ENCODE results near the gene PASK. TPM values are rescaled to one million over a fixed set of nuclear protein-coding genes. Genes with fewer than 3 reads are reported as not detected.

PASK gene
- polyA plus RNA-seq, 1 donor (not counting 4 experiments of a cell fraction or from before 2014, with no cell fraction given): 4.3 TPM

DNA sequence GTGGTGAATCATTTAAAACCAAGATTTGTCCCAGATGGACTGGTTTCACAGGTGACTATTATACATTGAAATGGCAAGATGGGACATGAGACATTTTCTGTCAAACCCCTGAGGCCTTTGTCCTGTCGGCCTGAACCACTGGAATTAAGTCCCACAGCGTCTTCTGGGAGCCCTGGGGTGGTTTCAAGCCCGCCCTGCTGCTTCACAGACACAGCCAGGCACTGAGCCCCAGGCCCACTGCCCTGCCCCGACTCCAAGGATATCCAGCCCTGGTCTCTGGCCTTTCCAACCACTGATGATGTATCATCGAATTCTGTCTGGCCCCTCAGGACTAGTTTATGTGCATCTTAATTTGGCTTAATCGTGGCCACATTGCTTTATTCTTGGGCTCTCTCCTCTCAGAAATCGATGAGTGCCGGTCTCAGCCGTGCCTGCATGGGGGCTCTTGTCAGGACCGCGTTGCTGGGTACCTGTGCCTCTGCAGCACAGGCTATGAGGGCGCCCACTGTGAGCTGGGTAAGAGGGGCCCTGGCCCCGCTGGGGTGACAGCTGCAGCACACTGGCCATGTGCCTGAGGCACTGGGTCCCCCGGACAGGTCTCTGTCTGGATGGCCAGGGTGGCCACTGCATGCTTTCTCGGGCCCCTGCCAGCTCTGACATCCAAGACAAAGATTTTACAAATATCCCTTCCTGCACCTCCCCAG, 86.7 kb downstream of the PASK start:
- Histone ChIP-seq H3K36me3 (ENCODE audit: control insufficient read depth in 2 of 2, extremely low read depth in 1 of 2, insufficient read depth in 2 of 2, low read length in 2 of 2) (no peaks in the 10 kb centered on the region), H3K4me1 (ENCODE audit: control insufficient read depth, extremely low read depth, insufficient read depth, low read length) (peaks cover 25% of the 10 kb centered on the region), H3K4me2 (ENCODE audit: control insufficient read depth, extremely low read depth, insufficient read depth, low read depth, low read length) (peak overlapping the region; percentile 32), H3K9me1 (ENCODE audit: control insufficient read depth, extremely low read depth, insufficient read depth, low read length) (no peaks in the 10 kb centered on the region), H3K27me3 (ENCODE audit: control insufficient read depth, extremely low read depth, insufficient read depth, low read length) (no peaks in the 10 kb centered on the region), H4K20me1 (ENCODE audit: control insufficient read depth, extremely low read depth, insufficient read depth, low read length) (no peaks in the 10 kb centered on the region), H3K9ac (ENCODE audit: control insufficient read depth, extremely low read depth, insufficient read depth, low read length) (no peak overlapping the region), H3K27ac (ENCODE audit: control insufficient read depth, insufficient read depth, low read length) (no peak overlapping the region), H3K79me2 (ENCODE audit: control insufficient read depth, insufficient read depth, low read length) (no peaks in the 10 kb centered on the region), H3K9me3 (ENCODE audit: control insufficient read depth, low read depth, low read length) (no peaks in the 10 kb centered on the region), H2AFZ (ENCODE audit: control insufficient read depth, low read length) (no peak overlapping the region), H3K4me3 (ENCODE audit: control insufficient read depth in 2 of 3, extremely low read depth in 1 of 3, insufficient read depth in 2 of 3, low read depth in 1 of 3, low read length in 3 of 3) (no peak overlapping the region)
- FAIRE-seq (no peak), DNase-seq (ENCODE audit: low read depth, low spot score) (peak; percentile 15)
- TF ChIP-seq, protein P1, sequence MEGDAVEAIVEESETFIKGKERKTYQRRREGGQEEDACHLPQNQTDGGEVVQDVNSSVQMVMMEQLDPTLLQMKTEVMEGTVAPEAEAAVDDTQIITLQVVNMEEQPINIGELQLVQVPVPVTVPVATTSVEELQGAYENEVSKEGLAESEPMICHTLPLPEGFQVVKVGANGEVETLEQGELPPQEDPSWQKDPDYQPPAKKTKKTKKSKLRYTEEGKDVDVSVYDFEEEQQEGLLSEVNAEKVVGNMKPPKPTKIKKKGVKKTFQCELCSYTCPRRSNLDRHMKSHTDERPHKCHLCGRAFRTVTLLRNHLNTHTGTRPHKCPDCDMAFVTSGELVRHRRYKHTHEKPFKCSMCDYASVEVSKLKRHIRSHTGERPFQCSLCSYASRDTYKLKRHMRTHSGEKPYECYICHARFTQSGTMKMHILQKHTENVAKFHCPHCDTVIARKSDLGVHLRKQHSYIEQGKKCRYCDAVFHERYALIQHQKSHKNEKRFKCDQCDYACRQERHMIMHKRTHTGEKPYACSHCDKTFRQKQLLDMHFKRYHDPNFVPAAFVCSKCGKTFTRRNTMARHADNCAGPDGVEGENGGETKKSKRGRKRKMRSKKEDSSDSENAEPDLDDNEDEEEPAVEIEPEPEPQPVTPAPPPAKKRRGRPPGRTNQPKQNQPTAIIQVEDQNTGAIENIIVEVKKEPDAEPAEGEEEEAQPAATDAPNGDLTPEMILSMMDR (optimal IDR thresholded peaks at IDR 0.05 in 1 of 3, IDR thresholded peaks at IDR 0.05 in 1 of 3, conservative IDR thresholded peaks at IDR 0.05 in 1 of 3; ENCODE audit: extremely low read depth in 1 of 3, insufficient read depth in 2 of 3, low read length in 3 of 3): no peak
- no peak for TF ChIP-seq EZH2 (IDR thresholded peaks at IDR 0.05; ENCODE audit: low read length)
- dilution Hi-C loops (cut with MboI; ENCODE audit: extremely low pct_ligation_motif_present, low sequenced_read_pairs): no loop called here

DNA sequence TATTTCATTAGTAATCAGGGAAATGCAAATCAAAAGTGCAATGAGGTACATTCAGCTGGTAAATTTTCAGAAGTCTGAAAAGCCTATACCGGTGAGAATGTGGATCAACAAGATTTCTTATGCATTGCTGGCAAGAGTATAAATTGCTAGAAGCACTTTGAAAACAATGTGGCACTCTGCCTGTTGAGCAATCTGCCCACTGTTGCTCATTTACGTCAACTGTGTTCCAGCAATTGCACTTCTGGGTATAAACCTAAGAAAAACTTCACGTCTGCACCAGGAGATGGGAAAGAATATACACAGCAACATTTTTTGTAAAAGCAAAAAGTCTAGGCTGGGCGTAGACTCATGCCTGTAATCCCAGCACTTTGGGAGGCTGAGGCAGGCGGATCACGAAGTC, 88.0 kb downstream of the PASK start:
- H4K20me1 ChIP-seq (ENCODE audit: control insufficient read depth, extremely low read depth, insufficient read depth, low read length): no peaks in the 10 kb centered on the region
- no peak overlapping the region for H3K9ac ChIP-seq (ENCODE audit: control insufficient read depth, extremely low read depth, insufficient read depth, low read length)
- no peak overlapping the region for H2AFZ ChIP-seq (ENCODE audit: control insufficient read depth, low read length)
- FAIRE-seq: peak; percentile 75
- dilution Hi-C loops (cut with MboI; ENCODE audit: extremely low pct_ligation_motif_present, low sequenced_read_pairs): no loop called here
- H3K27ac ChIP-seq (ENCODE audit: control insufficient read depth, insufficient read depth, low read length): no peak overlapping the region
- no peak for DNase-seq (ENCODE audit: low read depth, low spot score)
- no peak overlapping the region for H3K4me3 ChIP-seq (ENCODE audit: control insufficient read depth in 2 of 3, extremely low read depth in 1 of 3, insufficient read depth in 2 of 3, low read depth in 1 of 3, low read length in 3 of 3)
- H3K79me2 ChIP-seq (ENCODE audit: control insufficient read depth, insufficient read depth, low read length): no peaks in the 10 kb centered on the region
- H3K4me2 ChIP-seq (ENCODE audit: control insufficient read depth, extremely low read depth, insufficient read depth, low read depth, low read length): peak overlapping the region; percentile 51
- H3K36me3 ChIP-seq (ENCODE audit: control insufficient read depth in 2 of 2, extremely low read depth in 1 of 2, insufficient read depth in 2 of 2, low read length in 2 of 2): no peaks in the 10 kb centered on the region
- H3K9me1 ChIP-seq (ENCODE audit: control insufficient read depth, extremely low read depth, insufficient read depth, low read length): no peaks in the 10 kb centered on the region
- H3K4me1 ChIP-seq (ENCODE audit: control insufficient read depth, extremely low read depth, insufficient read depth, low read length): peaks cover 25% of the 10 kb centered on the region
- H3K27me3 ChIP-seq (ENCODE audit: control insufficient read depth, extremely low read depth, insufficient read depth, low read length): no peaks in the 10 kb centered on the region
- TF ChIP-seq EZH2 (IDR thresholded peaks at IDR 0.05; ENCODE audit: low read length): no peak
- TF ChIP-seq, protein P1 (optimal IDR thresholded peaks at IDR 0.05 in 1 of 3, IDR thresholded peaks at IDR 0.05 in 1 of 3, conservative IDR thresholded peaks at IDR 0.05 in 1 of 3; ENCODE audit: extremely low read depth in 1 of 3, insufficient read depth in 2 of 3, low read length in 3 of 3): no peak
- no peaks in the 10 kb centered on the region for H3K9me3 ChIP-seq (ENCODE audit: control insufficient read depth, low read depth, low read length)

Small RNA genes lying within 50 kb of the gene (small RNA-seq; reads per million reads assigned to genes)
- 0 reads per million in 3 experiments for gene AC005237.2 (ENCODE audit: insufficient read length in 3 of 3, low read depth in 3 of 3, low replicate concordance in 1 of 3)

Other genes with a start within 250 kb of the PASK start
- gene CROCC2, start 243.1 kb downstream of the PASK start, polyA plus RNA-seq: not detected in 3 replicates
- gene SNED1, start 150.9 kb downstream of the PASK start, polyA plus RNA-seq: under 0.01 to 0.12 TPM (median 0.04 TPM) in 3 replicates
- gene MTERF4, start 47.2 kb downstream of the PASK start, polyA plus RNA-seq: 25.8 to 29.9 TPM (median 28.5 TPM) in 3 replicates
- 53.4 to 88.2 TPM (median 84.9 TPM) in 3 replicates for gene PPP1R7, start 995 bp upstream of the PASK start, polyA plus RNA-seq
- gene ANO7, start 39.2 kb upstream of the PASK start, polyA plus RNA-seq: 0.14 to 0.50 TPM (median 0.17 TPM) in 3 replicates
- gene HDLBP, start 166.2 kb upstream of the PASK start, polyA plus RNA-seq: 266 to 471 TPM (median 289 TPM) in 3 replicates
- 324 to 644 TPM (median 510 TPM) in 3 replicates for gene SEPTIN2, start 166.5 kb upstream of the PASK start, polyA plus RNA-seq
- gene FARP2, start 206.8 kb upstream of the PASK start, polyA plus RNA-seq: 34.8 to 40.0 TPM (median 39.3 TPM) in 3 replicates